HL-60 (cell line): ENCODE measurements around the gene FAH.
A peak's percentile ranks its signal among the peaks of the same experiment; 100 is the strongest.

Experiments
- POLR2AphosphoS5 ChIP-seq: IDR thresholded peaks from 2 replicates; pipeline ENCODE4 v1.6.1; 2012; ENCODE audit warnings: low read depth
- SPI1 ChIP-seq: IDR thresholded peaks from 2 replicates; pipeline ENCODE4 v1.6.1; 2012; ENCODE audit warnings: low read depth, mild to moderate bottlenecking, borderline replicate concordance
- TF ChIP-seq, protein P1 (sequence below): IDR thresholded peaks from one replicate; pipeline ENCODE4 v1.5.1; 2011; ENCODE audit warnings: low read length, control low read depth, inconsistent platforms; ENCODE audit not compliant: insufficient read depth

DNA sequence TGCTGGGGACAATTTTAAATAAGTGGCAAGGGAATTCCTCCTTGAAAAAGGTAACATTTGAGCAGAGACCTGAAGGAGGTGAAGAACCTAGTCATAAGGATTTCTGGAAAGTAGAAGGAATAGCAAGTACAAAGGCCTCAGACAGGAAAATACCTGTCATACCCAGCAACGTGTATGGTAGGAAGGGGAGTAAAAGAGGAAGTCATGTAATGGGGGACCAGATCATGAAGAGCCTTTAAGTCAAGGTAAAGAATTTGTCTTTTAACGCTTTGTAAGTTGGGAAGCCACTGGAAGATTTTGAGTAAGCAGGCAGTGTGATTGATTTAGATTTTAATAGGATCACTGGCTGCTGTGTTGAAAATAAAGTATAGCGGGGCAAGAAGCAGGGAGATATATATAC is 43.4 kb upstream of the FAH start:
- no peak for TF ChIP-seq POLR2AphosphoS5
- TF ChIP-seq, protein P1, sequence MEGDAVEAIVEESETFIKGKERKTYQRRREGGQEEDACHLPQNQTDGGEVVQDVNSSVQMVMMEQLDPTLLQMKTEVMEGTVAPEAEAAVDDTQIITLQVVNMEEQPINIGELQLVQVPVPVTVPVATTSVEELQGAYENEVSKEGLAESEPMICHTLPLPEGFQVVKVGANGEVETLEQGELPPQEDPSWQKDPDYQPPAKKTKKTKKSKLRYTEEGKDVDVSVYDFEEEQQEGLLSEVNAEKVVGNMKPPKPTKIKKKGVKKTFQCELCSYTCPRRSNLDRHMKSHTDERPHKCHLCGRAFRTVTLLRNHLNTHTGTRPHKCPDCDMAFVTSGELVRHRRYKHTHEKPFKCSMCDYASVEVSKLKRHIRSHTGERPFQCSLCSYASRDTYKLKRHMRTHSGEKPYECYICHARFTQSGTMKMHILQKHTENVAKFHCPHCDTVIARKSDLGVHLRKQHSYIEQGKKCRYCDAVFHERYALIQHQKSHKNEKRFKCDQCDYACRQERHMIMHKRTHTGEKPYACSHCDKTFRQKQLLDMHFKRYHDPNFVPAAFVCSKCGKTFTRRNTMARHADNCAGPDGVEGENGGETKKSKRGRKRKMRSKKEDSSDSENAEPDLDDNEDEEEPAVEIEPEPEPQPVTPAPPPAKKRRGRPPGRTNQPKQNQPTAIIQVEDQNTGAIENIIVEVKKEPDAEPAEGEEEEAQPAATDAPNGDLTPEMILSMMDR, result no peak
- peak; percentile 65 for TF ChIP-seq SPI1
